B cell (primary cell): ENCODE data around the gene KCNT2.

ENCODE experiments used
- EZH2 ChIP-seq: IDR thresholded peaks from 2 replicates; pipeline ENCODE4 v1.6.1; 2012; ENCODE audit warnings: borderline replicate concordance, low read depth, mild to moderate bottlenecking, moderate library complexity, low read length; ENCODE audit not compliant: insufficient read depth, poor library complexity, severe bottlenecking
- TF ChIP-seq, protein P1 (sequence below): fragments of 200-600 bp; IDR thresholded peaks from one replicate; pipeline ENCODE4 v1.8.0; 2022; ENCODE audit warnings: antibody characterized with exemption, mild to moderate bottlenecking

GRCh38 chr1:196637606-196638005 is 29.4 kb upstream of the KCNT2 start:
- TF ChIP-seq, protein P1, sequence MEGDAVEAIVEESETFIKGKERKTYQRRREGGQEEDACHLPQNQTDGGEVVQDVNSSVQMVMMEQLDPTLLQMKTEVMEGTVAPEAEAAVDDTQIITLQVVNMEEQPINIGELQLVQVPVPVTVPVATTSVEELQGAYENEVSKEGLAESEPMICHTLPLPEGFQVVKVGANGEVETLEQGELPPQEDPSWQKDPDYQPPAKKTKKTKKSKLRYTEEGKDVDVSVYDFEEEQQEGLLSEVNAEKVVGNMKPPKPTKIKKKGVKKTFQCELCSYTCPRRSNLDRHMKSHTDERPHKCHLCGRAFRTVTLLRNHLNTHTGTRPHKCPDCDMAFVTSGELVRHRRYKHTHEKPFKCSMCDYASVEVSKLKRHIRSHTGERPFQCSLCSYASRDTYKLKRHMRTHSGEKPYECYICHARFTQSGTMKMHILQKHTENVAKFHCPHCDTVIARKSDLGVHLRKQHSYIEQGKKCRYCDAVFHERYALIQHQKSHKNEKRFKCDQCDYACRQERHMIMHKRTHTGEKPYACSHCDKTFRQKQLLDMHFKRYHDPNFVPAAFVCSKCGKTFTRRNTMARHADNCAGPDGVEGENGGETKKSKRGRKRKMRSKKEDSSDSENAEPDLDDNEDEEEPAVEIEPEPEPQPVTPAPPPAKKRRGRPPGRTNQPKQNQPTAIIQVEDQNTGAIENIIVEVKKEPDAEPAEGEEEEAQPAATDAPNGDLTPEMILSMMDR: no peak
- no peak for TF ChIP-seq EZH2
